PFSK-1 (cell line): ENCODE measurements around the gene PNPLA7.

ENCODE experiments used
- FOXP2 ChIP-seq: optimal IDR thresholded peaks from 2 replicates; pipeline ENCODE3; 2011; ENCODE audit warnings: borderline replicate concordance, control low read depth, inconsistent platforms; ENCODE audit not compliant: insufficient read depth; ENCODE audit errors: extremely low read length, extremely low read depth
- POLR2AphosphoS5 ChIP-seq: IDR thresholded peaks from 2 replicates; pipeline ENCODE4 v1.6.1; 2012; ENCODE audit warnings: low read depth, mild to moderate bottlenecking, control low read depth, low read length, moderate library complexity
- REST ChIP-seq, 2 experiments: IDR thresholded peaks; 2 replicates each; pipeline versions ENCODE4 v1.6.1 to v1.8.0; 2011 to 2012; ENCODE audit warnings: low read depth in 2 of 2, low read length in 2 of 2, control low read depth in 1 of 2, inconsistent platforms in 1 of 2, mild to moderate bottlenecking in 1 of 2, moderate library complexity in 1 of 2; ENCODE audit not compliant: insufficient read depth in 1 of 2
- SIN3A ChIP-seq: IDR thresholded peaks from 2 replicates; pipeline ENCODE4 v1.6.1; 2012; ENCODE audit warnings: mild to moderate bottlenecking, low read length, moderate library complexity, borderline replicate concordance; ENCODE audit not compliant: insufficient read depth
- TAF1 ChIP-seq: IDR thresholded peaks from 2 replicates; pipeline ENCODE4 v1.6.1; 2012; ENCODE audit warnings: low read length, control low read depth, borderline replicate concordance; ENCODE audit not compliant: insufficient read depth

The PNPLA7 gene

GRCh38 chr9:137583347-137583746 is 33.1 kb upstream of the PNPLA7 start:
- TF ChIP-seq TAF1 (no peak), POLR2AphosphoS5 (no peak), SIN3A (no peak), REST (IDR thresholded peaks at IDR 0.05; ENCODE audit: insufficient read depth in 1 of 2, low read depth in 2 of 2, low read length in 2 of 2) (no peak), FOXP2 (no peak)

DNA sequence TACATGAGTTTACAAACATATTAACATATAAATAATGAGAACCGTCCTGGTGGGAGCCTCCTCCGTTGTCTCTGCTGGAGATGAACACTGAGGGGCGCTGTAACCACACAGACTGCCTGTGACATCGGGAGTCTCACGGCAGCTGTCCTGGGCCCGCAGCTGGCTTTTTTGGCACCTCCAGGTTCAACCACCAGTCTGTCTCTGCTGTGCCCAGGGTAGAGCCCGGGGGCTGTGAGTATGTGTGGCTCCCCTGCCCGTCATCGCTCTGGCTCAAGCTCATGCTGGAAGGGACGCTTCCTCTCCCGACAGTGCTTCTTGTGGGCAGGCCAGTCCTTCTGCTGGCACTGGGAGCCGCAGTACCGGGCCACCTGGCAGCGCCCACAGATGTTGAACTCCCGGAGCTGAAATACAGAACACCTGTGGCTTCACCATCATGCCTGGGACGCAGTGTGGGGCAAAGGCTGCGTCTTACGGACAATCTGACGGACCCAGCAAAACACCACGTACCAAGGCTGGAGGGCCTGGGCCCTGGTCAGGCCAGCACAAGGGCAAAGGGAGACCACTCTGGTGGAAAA is 32.2 kb upstream of the PNPLA7 start:
- TF ChIP-seq REST (IDR thresholded peaks at IDR 0.05; ENCODE audit: insufficient read depth in 1 of 2, low read depth in 2 of 2, low read length in 2 of 2): no peak
- no peak for TF ChIP-seq POLR2AphosphoS5
- TF ChIP-seq SIN3A: no peak
- TF ChIP-seq TAF1: no peak
- TF ChIP-seq FOXP2: no peak

- no peak for TF ChIP-seq POLR2AphosphoS5
Measured at GRCh38 chr9:137581361-137582285, 31.4 kb upstream of the PNPLA7 start.

GRCh38 chr9:137580954-137581322 is 30.7 kb upstream of the PNPLA7 start:
- no peak for TF ChIP-seq FOXP2
- no peak for TF ChIP-seq SIN3A

- TF ChIP-seq TAF1 (no peak), SIN3A (no peak), FOXP2 (no peak), REST (IDR thresholded peaks at IDR 0.05; ENCODE audit: insufficient read depth in 1 of 2, low read depth in 2 of 2, low read length in 2 of 2) (no peak)
Measured at GRCh38 chr9:137580209-137580953, 30.2 kb upstream of the PNPLA7 start.

DNA sequence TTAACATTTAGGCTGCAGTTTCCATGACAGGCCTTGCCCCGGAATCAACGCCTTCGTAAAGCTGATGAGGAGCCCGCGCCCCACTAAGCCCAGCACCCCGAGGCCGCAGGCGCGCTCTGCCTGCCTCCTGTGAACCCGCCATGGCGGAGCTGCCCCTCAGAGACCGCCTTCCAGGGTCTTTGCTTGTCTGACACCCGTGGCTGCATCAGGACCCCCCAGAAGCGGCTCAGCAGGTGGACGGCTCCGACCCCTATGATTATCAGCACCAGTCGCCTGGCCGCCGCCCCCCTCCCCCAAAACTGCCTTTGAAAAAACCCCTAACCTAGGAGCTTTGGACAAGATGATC is 29.0 kb upstream of the PNPLA7 start:
- TF ChIP-seq FOXP2: no peak
- TF ChIP-seq POLR2AphosphoS5: no peak
- no peak for TF ChIP-seq REST (IDR thresholded peaks at IDR 0.05; ENCODE audit: insufficient read depth in 1 of 2, low read depth in 2 of 2, low read length in 2 of 2)
- no peak for TF ChIP-seq TAF1
- TF ChIP-seq SIN3A: no peak
